ENCODE data around the gene CYLD. TPM values are rescaled to one million over a fixed set of nuclear protein-coding genes. Genes with fewer than 3 reads are reported as not detected.

Gene CYLD
- total and polyA plus RNA-seq, 7 donors, result 20.1 to 103 (median 50.5) TPM

GRCh38 chr16:50712956-50713355 lies 28.9 kb upstream of the CYLD start:
- H3K4me3 ChIP-seq, result no peak overlapping the region
- no peaks in the 10 kb centered on the region for H3K36me3 ChIP-seq (ENCODE audit: insufficient read depth in 1 of 2, low read depth in 1 of 2)
- intact Hi-C loops (cut with DNase I), result no loop called here
- no peak for TF ChIP-seq CTCF (IDR thresholded peaks at IDR 0.05)
- WGBS, 3 donors, result 69 to 87% (median 76%) methylated on average over 4 of the region's 4 CpGs
- no peaks in the 10 kb centered on the region for H3K9me3 ChIP-seq
- peaks cover 16% of the 10 kb centered on the region for H3K4me1 ChIP-seq
- no peak overlapping the region for H3K27ac ChIP-seq
- ATAC-seq (no peak), DNase-seq (no peak)
- no peaks in the 10 kb centered on the region for H3K27me3 ChIP-seq (ENCODE audit: insufficient read depth in 3 of 3, low read length in 2 of 3)

GRCh38 chr16:50717091-50717490 lies 24.8 kb upstream of the CYLD start:
- intact Hi-C loops (cut with DNase I), result no loop called here
- no peaks in the 10 kb centered on the region for H3K9me3 ChIP-seq
- H3K27me3 ChIP-seq (ENCODE audit: insufficient read depth in 3 of 3, low read length in 2 of 3), result peaks cover 0 to 3% (median 0%) of the 10 kb centered on the region in 3 donors
- peaks cover 5% of the 10 kb centered on the region for H3K4me1 ChIP-seq
- no peaks in the 10 kb centered on the region for H3K36me3 ChIP-seq (ENCODE audit: insufficient read depth in 1 of 2, low read depth in 1 of 2)
- no peak for ATAC-seq
- DNase-seq, result no peak
- no peak overlapping the region for H3K4me3 ChIP-seq
- TF ChIP-seq CTCF (IDR thresholded peaks at IDR 0.05), result no peak
- 78 to 86% (median 80%) methylated on average over 4 of the region's 4 CpGs for WGBS, 3 donors
- no peak overlapping the region for H3K27ac ChIP-seq

GRCh38 chr16:50717494-50717893 lies 24.4 kb upstream of the CYLD start:
- no peak for TF ChIP-seq CTCF (IDR thresholded peaks at IDR 0.05)
- Histone ChIP-seq H3K27ac (no peak overlapping the region), H3K9me3 (no peaks in the 10 kb centered on the region), H3K36me3 (ENCODE audit: insufficient read depth in 1 of 2, low read depth in 1 of 2) (no peaks in the 10 kb centered on the region), H3K4me3 (no peak overlapping the region), H3K4me1 (peaks cover under 1% of the 10 kb centered on the region), H3K27me3 (ENCODE audit: insufficient read depth in 3 of 3, low read length in 2 of 3) (peaks cover 0 to 3% (median 0%) of the 10 kb centered on the region in 3 donors)
- DNase-seq (no peak), ATAC-seq (no peak)
- intact Hi-C loops (cut with DNase I), result no loop called here
- WGBS, 3 donors, result 82 to 92% (median 91%) methylated on average over 5 of the region's 5 CpGs

GRCh38 chr16:50718061-50718760 lies 23.7 kb upstream of the CYLD start:
- TF ChIP-seq CTCF (IDR thresholded peaks at IDR 0.05), result no peak
- DNase-seq (no peak), ATAC-seq (no peak)
- Histone ChIP-seq H3K4me3 (no peak overlapping the region), H3K4me1 (no peaks in the 10 kb centered on the region), H3K27me3 (ENCODE audit: insufficient read depth in 3 of 3, low read length in 2 of 3) (peaks cover 0 to 3% (median 0%) of the 10 kb centered on the region in 3 donors), H3K9me3 (no peaks in the 10 kb centered on the region), H3K27ac (no peak overlapping the region), H3K36me3 (ENCODE audit: insufficient read depth in 1 of 2, low read depth in 1 of 2) (no peaks in the 10 kb centered on the region)
- WGBS, 3 donors, result 69 to 76% (median 75%) methylated on average over 16 of the region's 16 CpGs
- intact Hi-C loops (cut with DNase I), result no loop called here
